Left cardiac atrium (tissue), 4 donors: ENCODE results near the gene CCDC87. TPM values are rescaled to one million over a fixed set of nuclear protein-coding genes. Genes with fewer than 3 reads are reported as not detected.
"Not testable (repeated sequence)": the region's sequence is repeated elsewhere in the genome, so short reads cannot be mapped to it uniquely, and the experiment has no call there.

Source experiments
- ATAC-seq, 2 donors: fragments of 200-7000 bp; cut with Tn5 transposase; one replicate each; pipeline ENCODE4 v1.9.1; 2020; ENCODE audit warnings: mild to moderate bottlenecking in 2 of 2, moderate library complexity in 2 of 2
- DNase-seq: peaks from one replicate; pipeline ENCODE4 v3.0.0-alpha.2; 2020
- intact Hi-C, 2 donors: fragments of 100-400 bp; cut with DNase I; formaldehyde crosslinking; loops; one replicate each; pipeline versions ENCODE4 v1.14.1 to v1.15.1; 2022 to 2023
- total RNA-seq, 2 donors: library from RNA; stranded (reverse); fragmentation: NEBNext Ultra II Directional; extraction: Animal tissue kit (Norgen Biotek cat#: 25700); gene quantifications; one replicate each; pipeline ENCODE4 v1.2.1, GENCODE V29; 2021
- donor health status: DM: no; HTN: yes; CAD: no.
- donor health status: DM: no; HTN: yes; CAD: no; lungs with severe emphysema.
- donor health status: DM: yes; HTN: yes; CAD: no.
- donor health status: Dilated cardiomyopathy.

The CCDC87 gene
- total RNA-seq, 2 donors from 2014 or later, result 0.18 to 0.39 TPM

- intact Hi-C loops, result no loop called here
- DNase-seq (peak; percentile 69), ATAC-seq (peak in 1 of 2 donors; percentile 9)
Observed at GRCh38 chr11:66543263-66544107, 49.4 kb downstream of the CCDC87 start.

- no peak for ATAC-seq
- no peak for DNase-seq
- intact Hi-C loops, result no loop called here
Observed at GRCh38 chr11:66542362-66542761, 50.5 kb downstream of the CCDC87 start.

GRCh38 chr11:66541892-66542291 lies 51.0 kb downstream of the CCDC87 start:
- no peak for ATAC-seq
- intact Hi-C loops, result no loop called here
- DNase-seq, result no peak

- ATAC-seq, intact Hi-C loops, DNase-seq: not testable (repeated sequence)
Observed at GRCh38 chr11:66540598-66540997, 52.3 kb downstream of the CCDC87 start.

Other genes starting within 250 kb of the CCDC87 start
- gene BRMS1, start 248.0 kb downstream of the CCDC87 start, total RNA-seq, result 10 to 100 TPM; 14.9 to 19.3 TPM
- gene B4GAT1, start 245.4 kb downstream of the CCDC87 start, total RNA-seq, result 10 to 100 TPM; 37.9 to 41.1 TPM
- 10 to 100 TPM; 15.1 to 16.6 TPM for gene SLC29A2, start 221.3 kb downstream of the CCDC87 start, total RNA-seq
- under 1 TPM; 0.18 to 0.68 TPM for gene NPAS4, start 172.0 kb downstream of the CCDC87 start, total RNA-seq
- gene MRPL11, start 154.2 kb downstream of the CCDC87 start, total RNA-seq, result 10 to 100 TPM; 43.1 to 47.0 TPM
- 10 to 100 TPM in 1 of 2 donors, 1 to 10 TPM in 1; 9.1 to 11.0 TPM for gene PELI3, start 126.2 kb downstream of the CCDC87 start, total RNA-seq
- gene DPP3, start 112.6 kb downstream of the CCDC87 start, total RNA-seq, result 10 to 100 TPM; 18.5 TPM
- 10 to 100 TPM; 18.7 to 18.9 TPM for gene BBS1, start 82.4 kb downstream of the CCDC87 start, total RNA-seq
- 1 to 10 TPM; 7.9 to 8.2 TPM for gene ZDHHC24, start 47.0 kb downstream of the CCDC87 start, total RNA-seq
- under 1 TPM; 0.10 to 0.15 TPM for gene ACTN3, start 46.2 kb downstream of the CCDC87 start, total RNA-seq
- 10 to 100 TPM; 51.0 to 71.9 TPM for gene CTSF, start 24.5 kb downstream of the CCDC87 start, total RNA-seq
- 10 to 100 TPM; 28.3 to 28.6 TPM for gene CCS, start 122 bp upstream of the CCDC87 start, total RNA-seq
- 10 to 100 TPM; 31.2 to 35.2 TPM for gene RBM14, start 23.6 kb upstream of the CCDC87 start, total RNA-seq
- 10 to 100 TPM; 63.6 to 76.7 TPM for gene RBM4, start 45.6 kb upstream of the CCDC87 start, total RNA-seq
- 10 to 100 TPM in 1 of 2 donors, 1 to 10 TPM in 1; 8.0 to 13.8 TPM for gene RBM4B, start 84.8 kb upstream of the CCDC87 start, total RNA-seq
- gene SPTBN2, start 136.2 kb upstream of the CCDC87 start, total RNA-seq, result 1 to 10 TPM; 3.2 to 3.8 TPM